Epithelial cell of proximal tubule (primary cell): Measurements from ENCODE around the gene SLC39A11. TPM values are rescaled to one million over a fixed set of nuclear protein-coding genes. Genes with fewer than 3 reads are reported as not detected.

Experiments used
- DNase-seq: peaks from one replicate; pipeline ENCODE4 v3.0.0-alpha.2; 2011; ENCODE audit warnings: low read depth
- H3K4me3 ChIP-seq: 2 replicates; pipeline ENCODE4 v1.5.1; 2011; ENCODE audit warnings: low read depth, mild to moderate bottlenecking, low read length
- CTCF ChIP-seq: conservative IDR thresholded peaks from 2 replicates; pipeline ENCODE4 v1.5.1; 2012; ENCODE audit warnings: low read depth, mild to moderate bottlenecking, low read length
- total RNA-seq: library from RNA; depleted of rRNA; stranded (reverse); fragments of >200 nt; gene quantifications from 2 replicates; pipeline ENCODE4 v1.2.3, GENCODE V29; 2015

Gene SLC39A11
- total RNA-seq, 1 donor from 2014 or later: 12.6 TPM

GRCh38 chr17:72970797-72971196 is 121.7 kb downstream of the SLC39A11 start:
- DNase-seq: no peak
- no peak overlapping the region for H3K4me3 ChIP-seq
- TF ChIP-seq CTCF: no peak

- DNase-seq: no peak
- no peak for TF ChIP-seq CTCF
- H3K4me3 ChIP-seq: no peak overlapping the region
These were observed 122.2 kb downstream of the SLC39A11 start for GRCh38 chr17:72970246-72970645.

DNA sequence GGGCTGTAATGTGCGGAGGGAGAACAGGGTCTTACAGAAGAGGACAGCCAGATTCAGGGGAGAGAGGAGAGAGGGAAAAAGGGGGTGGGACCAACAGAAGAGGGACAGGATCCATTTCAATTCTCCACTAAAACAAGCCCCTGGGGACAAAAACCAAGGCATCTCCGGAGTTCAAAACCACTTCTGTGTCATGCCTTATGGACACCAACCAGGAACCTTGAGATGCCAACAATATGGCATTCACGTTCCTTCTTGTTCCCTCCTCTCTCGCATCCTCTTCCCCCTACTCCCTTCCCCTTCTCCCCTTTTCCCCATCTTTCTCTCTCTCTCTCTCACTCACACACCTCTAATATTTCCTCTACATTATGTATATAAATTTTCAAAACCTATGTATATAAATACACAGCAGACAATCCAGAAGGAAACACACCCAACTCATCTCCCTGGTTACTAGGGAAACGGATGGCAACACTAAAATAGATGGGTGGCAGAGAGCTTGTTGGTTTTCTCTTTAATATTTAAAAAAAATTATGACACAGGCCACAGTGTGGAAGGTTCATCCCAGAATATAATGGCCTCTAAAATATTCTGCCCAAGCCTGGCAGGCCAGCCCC is 123.1 kb downstream of the SLC39A11 start:
- no peak for TF ChIP-seq CTCF

DNA sequence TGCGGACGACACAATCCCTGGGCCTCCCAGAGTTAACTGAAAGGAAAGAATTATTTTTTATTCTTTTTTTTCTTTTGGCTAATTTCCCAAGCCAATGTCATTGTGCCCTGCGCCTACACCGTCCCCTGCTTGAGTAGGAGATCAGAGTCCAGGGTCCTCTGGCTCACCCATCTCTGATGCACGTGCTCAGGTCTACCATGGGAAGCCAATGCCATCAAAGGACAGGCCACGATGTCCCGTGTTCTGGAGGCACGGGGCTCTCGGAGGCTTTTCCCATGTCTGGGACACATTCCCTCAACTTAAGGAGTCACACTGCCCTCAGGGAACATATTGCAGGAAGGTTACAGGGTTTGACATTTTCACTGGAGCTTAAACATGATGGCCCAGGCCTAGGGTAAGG is 123.7 kb downstream of the SLC39A11 start:
- H3K4me3 ChIP-seq: no peak overlapping the region
- TF ChIP-seq CTCF: no peak
- no peak for DNase-seq

More for the DNA sequence above, 123.1 kb downstream of the SLC39A11 start:
- H3K4me3 ChIP-seq: no peak overlapping the region
- no peak for DNase-seq

- DNase-seq: no peak
These were observed 124.4 kb downstream of the SLC39A11 start for GRCh38 chr17:72967977-72968585.

DNA sequence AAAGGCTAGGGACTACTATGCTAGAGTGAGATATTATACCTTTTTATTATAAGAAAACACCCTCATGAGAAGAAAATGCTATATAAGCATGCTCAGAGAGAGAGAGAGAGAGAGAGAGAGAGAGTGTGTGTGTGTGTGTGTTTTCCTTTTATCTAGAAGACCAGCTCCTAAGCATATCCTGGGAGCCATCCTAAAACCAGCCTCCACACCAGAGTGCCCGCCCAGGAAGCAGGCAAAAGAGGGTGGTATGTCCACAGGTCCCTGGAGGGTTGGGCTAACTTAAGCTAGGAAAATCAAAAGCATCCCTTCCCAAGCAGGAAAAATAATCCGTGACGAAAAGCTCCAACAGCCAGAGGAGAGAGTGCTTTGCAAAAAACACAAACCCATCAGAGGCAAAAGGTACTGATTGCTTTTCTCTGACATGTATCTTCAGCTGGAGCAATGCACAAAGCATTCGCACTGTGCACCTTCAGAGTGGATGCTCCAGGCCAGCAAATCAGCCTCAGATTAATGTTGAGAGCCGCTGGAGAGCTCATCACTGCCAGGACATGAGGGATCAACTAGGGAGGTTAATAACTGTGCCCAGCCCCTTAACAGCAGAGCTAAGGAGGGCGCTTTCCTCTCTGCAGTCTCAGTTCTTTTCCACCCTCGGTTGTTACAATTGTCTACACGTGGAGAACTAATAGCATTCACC is 125.1 kb downstream of the SLC39A11 start:
- no peak for DNase-seq
- no peak for TF ChIP-seq CTCF
- H3K4me3 ChIP-seq: no peak overlapping the region

More at GRCh38 chr17:72967977-72968585, 124.4 kb downstream of the SLC39A11 start:
- no peak overlapping the region for H3K4me3 ChIP-seq
- TF ChIP-seq CTCF: no peak

DNA sequence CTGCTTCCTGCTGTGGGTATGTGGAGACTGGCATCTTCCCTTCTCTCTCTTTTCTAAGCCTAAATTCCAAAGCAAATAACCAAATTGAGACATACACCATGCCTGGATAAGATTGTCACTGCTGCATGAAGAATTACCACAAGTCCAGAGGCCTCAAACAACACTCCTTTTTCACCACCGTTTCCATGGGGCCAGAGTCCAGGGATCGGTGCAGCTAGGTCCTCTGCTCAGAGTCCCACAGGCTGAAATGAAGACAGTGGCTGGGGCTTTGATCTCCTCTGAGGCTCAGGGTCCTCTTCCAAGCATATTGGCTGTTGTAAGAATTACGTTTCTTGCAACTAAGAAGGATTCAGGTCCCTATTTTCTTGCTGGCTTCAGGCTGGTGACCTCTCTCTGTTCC is 130.4 kb downstream of the SLC39A11 start:
- TF ChIP-seq CTCF: no peak
- H3K4me3 ChIP-seq: no peak overlapping the region
- no peak for DNase-seq
